NCI-H1092 (cell line): ENCODE results near the gene NRAP.

Experiments used
- DNase-seq: peaks from one replicate; lab custom pipeline; 2025; lab: John Stamatoyannopoulos, UW

The NRAP gene

DNA sequence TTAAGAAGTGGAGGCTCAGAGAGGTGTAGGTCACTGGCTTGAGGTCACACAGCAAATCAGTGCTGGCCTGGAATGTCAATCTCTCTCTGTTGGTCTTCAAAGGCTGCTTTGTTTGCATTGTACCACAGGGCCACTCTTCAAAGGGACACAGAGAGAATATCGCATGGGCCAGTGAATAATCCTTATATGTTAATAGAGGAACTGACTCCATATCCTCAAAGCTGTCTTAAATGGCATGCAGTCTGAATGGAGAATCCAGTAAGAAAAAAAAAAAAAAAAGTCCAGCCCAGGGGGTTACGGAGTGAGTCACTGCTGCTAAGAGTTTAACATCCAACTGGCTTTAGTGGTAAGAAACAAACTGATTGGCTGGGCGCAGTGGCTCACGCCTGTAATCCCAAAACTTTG is 54.1 kb downstream of the NRAP start:
- no peak for DNase-seq

DNA sequence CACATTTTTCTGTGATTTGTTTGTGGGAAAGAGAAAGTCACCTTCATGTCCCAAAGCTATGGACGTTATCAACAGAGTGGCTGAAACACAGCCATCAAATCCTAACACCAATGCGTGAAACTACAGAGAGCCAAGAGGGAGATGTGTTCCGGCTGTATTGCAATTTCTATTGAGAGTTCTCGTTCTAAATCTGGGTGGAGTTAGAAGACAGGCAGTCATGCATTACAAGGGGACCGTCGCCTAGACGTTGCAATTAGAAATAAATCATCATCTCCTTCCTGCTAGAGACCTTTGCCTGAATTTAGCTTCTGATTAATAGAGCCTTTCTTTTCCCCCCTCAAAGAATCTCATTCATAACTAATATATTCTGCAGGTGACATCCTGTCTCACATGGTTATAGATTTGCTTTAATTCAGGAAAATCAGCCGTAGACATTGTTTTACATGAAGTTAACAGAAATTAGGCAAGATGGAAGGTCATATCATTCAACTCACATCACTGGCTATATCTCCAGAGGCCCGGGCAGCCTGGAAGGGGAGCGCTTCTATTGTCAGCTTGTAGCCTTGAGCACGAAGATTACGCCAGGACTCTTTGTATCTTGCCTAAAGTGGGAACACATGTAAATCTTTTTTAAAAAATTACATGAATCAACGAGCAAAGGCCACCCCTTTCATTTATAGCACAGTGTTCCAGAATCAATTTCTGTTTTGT is 58.4 kb downstream of the NRAP start:
- DNase-seq, result no peak

DNA sequence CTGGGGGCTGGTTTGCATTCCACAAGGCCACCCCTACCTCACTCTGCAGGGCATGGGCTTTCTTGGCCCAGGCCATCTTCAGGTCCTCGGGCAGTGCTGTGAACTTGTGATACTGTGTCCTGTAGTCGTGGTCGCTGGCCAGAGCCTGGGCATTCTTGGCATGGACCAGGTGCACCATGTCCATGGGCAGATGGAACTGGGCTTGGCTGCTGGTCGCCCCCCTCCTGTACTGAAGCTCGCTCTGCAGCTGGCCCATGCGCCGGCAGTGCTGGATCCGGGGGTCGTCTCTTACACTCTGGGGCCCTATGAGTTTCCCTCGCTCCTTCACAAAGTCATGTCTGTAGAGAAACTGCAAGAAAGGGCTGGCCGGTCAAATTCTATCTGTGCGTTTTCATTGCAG is 59.3 kb downstream of the NRAP start:
- DNase-seq, result no peak

DNA sequence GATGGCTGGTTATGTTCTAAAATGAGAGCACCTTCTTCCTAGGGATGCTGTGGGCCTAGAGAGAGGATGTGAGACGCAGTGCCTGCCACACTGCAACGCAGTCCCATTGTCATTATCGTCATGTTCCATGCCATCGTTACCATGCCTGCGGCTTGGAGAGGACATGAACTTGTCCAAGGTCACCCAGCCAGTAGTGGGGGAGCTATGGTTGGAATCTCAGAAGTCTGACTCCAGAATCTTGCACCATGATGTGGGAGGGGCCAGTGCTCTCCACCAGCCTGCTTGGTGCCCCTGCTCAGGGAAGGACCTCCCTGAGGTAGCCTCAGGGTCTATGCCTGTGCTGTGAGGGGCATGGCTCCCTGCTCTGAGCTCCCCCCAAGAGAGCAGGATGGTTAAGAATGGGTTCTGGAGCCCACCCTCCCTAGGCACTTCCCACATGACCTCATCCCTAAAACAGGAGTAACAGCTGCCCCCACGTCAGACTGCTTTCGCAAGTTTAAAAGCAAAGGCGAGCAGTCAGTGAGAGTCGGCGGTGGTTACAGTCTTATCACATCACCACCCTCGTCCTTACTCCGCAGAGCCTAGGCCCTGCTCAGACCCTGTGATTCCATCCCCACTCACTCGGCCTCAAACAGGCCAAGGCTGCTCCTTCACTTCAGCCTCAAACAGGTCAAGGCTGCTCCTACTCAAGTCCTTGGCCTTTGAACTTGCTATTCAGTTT is 60.6 kb downstream of the NRAP start:
- no peak for DNase-seq

DNA sequence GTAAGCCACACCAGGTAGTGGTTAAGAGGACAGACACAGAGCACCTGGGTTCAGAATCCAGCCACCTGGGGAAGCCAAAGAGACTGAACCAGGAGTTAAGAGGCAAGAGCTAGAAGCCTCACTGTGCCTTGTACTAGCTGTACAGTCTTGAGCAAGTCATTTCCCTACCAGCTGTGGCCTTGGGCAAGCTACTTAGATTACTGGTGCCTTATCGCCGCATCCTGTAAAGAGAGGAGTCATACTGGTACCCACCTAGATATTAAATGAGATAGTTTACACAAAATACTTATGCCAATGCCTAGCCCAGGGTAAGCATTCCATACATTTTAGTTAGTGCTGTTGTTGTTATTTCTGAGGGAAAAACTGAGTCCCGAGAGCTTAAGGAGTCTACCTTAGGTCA is 63.3 kb downstream of the NRAP start:
- DNase-seq, result no peak

DNA sequence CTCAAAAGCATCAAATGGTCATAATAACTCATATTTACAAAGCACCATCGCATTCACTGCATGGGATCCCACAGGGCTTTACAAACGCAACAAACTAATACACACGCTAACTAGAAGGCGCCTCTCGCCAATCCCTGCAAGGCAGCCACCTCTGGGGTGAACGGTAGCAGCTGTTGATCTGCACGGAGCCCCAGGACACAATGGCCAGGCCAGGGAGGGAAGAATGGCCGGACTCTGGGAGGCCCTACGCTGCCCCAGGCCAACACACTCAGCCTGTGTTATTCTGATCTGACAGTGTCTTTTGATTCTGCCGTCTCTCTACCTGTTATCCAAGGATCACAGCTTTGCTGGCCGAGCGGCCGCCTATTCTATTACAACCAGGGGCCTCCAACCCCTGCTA is 69.2 kb downstream of the NRAP start:
- DNase-seq, result no peak

DNA sequence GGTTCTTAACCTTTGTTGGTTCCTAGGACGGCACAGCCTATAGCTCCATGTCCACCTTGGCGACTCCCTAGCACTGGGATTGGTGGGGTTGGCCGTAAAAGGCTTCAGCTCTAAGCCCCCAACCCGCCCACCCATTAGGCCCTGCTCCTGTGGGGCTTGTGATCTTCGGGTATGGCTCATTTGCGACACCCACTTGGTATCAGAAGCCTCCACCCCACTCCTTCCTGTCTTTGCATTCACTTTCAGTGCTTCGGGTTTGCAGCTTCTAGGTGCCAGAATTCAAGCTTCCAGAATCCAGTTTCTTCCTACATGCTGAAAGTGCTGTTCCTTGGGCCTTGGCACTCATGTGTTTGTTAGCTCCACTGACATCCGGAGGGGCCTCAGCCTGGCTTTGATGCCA is 71.5 kb downstream of the NRAP start:
- no peak for DNase-seq

DNA sequence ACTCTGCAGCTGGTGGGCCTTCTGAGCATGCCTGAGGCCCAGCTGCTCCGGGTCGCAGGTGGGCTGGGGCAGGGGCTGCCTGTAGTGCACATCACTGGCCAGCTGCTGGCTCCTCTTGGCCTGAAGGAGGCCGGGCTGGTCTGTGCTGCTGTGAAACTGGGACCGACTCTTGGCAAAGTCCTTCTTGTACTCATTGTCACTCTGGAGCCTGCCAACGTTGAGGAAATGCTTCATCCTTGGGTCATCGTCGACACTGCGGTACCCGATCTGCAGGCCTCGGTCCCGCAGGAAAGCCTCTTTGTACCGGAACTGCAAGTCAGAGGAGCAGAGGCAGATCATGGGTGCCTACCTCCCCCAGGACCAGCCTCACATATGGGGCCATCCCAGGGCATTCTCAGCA is 73.3 kb downstream of the NRAP start:
- DNase-seq, result no peak

DNA sequence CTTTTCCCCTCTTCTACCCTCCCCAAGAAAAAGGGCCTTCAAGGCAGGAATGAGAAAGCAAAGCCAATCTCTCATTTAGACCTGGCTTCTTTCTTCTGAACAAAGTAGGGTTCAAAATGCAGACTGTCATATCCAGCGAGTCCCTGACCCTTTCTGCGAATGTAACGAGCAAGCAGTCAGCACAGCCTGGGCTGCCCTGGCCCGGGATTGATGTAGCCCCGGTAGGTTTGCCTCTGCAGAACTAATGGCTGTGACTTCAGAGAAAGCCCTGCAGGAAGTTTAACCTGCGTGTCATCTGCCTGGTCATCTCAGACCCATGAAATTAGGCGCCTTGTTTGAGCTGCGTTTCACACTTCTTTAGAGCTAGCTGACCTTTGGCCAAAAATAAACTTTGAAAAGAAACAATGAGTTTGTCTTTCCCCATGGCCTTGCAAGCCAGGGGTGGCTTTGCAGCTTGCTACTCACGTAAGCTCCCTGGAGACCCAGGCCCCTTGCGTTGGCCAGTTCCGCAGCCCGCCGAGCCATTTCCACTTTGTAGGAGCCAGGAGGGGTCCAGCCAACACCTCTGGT is 74.6 kb downstream of the NRAP start:
- no peak for DNase-seq

DNA sequence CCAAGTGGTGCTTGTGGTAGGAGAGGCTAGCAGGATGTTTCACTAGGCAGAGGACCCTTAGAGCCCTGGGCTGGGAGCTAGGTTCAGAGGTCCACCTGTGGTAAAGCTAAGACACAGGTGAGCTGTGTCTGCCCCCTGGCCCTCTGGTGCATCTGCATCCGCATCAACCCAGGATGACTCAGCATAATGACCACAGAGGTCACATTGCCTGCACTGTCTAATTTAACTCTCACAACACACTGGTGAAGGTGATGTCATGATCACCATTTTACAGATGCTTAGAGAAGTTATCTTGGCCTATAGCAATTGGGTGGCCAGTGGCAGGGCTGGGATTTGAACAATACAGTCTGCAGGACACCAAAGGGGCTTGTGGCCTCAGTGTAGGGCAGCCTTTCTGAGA is 77.9 kb downstream of the NRAP start:
- no peak for DNase-seq

DNA sequence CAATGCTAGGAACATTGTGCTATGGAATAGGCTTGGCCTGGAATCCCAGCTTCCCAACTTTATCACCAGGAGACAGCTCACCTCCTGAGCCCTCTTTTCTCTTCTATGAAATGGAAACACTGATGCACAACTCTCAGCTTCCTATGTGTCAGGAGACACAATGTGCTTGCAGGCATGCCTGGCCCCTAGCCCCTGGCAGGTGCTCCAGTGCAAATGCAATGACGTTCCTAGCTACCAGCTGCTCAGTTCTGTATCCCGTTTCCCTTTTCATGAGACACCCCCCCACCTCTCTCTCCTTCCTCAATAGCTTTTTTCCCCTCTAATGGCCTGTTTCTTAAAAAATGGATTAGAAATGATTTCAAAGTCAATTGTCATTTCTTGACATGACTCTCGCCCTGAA is 80.3 kb downstream of the NRAP start:
- DNase-seq, result no peak

DNA sequence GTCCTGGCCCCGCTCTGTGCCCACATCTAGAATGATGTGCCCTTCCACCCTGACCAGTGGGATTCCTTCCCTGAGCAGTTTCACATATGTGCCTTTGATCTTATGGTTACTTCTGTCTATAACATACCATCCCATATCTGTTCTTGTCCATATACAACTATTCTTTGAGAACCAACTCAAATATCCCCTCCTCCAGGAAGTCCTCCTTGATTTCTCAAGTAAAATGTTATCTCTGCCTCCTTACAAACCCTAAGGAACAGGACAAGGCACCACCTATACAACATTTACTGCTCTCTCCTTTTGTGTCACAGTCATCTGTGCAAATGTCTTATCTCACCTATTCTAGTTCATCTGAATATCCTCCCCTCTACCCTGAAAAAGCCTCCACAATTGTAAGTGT is 82.7 kb downstream of the NRAP start:
- DNase-seq, result no peak

DNA sequence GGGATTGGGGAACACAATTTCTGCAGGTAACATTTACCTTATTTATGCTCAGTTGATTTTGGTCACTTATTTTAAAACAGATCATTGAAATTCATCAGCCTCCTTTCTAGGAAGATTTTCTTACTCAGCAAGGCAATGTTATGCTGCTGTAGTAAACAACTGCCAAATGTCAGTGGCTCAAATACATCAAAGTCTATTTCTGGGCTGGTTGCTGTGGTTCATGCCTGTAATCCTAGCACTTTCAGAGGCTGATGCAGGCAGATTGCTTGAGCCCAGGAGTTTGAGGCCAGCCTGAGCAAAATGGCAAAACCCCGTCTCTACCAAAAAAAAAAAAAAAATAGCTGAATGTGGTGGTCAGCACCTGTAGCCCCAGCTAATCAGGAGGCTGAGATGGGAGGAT is 85.1 kb downstream of the NRAP start:
- DNase-seq, result no peak

DNA sequence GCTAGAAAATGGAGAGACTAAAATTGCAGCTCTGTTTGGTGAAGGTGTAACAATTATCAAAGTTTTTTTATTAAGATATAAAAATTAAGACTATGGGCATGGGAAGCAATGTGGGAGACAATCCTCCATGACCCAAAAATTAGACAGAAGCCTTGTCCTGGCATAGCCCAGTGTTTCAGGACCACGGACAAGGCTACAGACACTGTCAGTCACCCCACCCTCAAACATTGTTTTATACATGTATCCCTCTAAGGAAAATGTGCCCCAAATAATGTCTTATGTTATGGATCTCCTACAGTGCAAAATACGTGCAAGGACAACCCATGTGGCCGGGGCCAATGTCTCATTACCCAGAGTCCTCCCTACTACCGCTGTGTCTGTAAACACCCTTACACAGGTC is 87.0 kb downstream of the NRAP start:
- DNase-seq, result no peak

DNA sequence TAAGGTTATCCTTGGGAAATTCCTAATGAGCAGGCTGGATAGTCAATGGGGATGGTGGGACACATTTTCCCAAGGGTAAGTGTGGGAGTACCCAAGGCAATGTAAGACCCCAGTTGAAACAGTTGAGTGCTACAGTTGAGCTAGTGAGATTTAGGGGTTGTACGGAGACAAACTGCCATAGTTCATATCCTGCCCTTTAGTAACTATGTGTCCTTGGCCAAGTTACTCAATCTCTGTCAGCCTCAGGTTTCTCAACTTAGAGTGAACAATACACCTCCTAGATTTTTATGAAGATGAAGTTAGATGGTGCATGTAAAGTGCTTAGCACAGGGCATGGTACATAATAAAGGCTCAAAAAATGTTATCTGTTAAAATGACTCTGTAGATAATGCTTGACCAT is 90.5 kb downstream of the NRAP start:
- no peak for DNase-seq

DNA sequence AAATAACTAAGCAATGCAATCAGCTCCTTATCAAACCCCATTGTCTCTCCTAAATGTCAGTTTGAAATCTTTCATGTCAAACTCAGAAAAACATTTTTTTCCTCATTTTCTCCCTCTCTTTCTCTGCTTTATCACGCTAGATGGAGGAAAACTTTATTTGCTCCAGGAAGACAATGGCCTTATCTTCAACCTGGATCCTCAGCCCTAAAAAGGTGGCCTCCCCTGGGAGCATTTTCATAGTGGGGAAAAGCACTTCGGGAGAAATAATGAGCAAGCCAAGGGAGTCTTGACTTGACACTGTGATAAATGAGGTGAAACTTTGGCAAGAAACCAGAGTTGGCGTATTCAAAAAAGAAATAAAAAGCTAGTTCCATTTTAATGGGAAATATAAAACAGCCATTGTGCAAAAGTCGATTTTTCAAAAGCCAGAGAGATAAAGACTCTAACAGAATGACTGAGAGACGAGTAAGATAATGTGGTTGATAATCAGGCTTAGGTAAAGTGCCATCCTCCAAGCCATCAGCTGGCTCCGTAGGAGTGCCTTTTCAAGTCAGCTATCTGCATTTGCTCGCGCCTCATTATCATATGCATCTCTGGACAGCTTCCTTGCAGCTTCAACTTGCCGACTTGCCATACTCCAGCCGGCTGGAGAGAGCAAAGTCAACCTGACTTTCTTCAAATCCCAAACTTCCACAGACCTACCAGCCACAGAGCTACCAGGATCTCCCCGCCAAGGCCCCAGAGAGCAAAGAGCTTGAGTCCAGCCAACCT is 91.1 kb downstream of the NRAP start:
- DNase-seq, result no peak

DNA sequence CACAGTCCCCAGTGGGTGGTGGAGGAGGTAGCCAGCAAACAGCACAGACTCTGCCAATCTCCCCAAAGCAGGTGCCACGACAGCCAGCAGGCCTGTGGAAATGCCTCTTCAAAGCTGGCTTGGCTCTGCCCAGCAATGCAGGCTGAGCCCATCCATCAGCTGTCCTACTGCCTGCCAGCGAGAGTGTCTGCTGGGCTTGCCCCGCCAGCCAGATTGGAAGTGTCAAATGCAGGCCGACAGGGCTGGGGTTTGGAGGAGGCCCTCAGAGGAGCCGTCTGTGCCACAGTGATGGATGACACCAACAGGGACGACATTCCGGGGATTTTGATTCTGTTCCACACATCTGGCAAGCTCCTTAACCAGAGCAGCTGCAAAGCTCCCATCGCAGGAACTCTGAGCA is 94.3 kb downstream of the NRAP start:
- DNase-seq, result no peak

DNA sequence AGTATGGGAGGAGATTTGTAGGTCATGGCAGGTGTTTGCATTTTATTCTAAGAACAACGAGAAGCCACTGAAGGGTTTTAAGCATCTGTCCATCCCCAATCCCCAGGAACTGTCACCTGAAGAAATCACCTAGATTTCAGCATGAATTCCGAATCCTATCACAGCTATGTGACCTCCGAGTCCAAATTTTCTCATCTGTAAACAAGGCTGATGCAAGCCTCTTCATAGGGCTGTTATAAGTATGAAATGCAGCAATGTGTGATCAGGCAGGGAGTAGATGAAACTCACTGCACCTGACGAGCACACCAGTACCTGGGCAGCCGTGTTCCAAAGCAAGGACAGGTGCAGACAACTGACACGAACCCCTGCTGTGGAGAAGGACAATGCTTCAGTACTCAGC is 97.0 kb downstream of the NRAP start:
- no peak for DNase-seq

DNA sequence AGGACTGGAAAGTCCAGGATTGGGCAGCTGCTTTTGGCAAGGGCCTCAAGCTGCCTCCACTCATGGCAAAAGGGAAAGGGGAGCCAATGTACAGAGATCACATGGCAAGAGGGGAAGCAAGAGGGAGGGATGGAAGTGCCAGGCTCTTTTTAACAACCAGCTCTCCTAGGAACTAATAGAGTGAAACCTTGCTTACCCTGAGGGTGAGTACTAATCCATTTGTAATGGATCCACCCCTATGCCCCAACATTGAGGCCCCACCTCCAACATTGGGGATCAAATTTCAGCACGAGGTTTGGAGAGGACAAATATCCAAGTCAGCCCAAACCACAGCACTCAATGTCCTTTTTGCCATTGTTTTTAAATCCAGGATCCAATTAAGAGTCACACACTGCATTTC is 98.5 kb downstream of the NRAP start:
- no peak for DNase-seq

DNA sequence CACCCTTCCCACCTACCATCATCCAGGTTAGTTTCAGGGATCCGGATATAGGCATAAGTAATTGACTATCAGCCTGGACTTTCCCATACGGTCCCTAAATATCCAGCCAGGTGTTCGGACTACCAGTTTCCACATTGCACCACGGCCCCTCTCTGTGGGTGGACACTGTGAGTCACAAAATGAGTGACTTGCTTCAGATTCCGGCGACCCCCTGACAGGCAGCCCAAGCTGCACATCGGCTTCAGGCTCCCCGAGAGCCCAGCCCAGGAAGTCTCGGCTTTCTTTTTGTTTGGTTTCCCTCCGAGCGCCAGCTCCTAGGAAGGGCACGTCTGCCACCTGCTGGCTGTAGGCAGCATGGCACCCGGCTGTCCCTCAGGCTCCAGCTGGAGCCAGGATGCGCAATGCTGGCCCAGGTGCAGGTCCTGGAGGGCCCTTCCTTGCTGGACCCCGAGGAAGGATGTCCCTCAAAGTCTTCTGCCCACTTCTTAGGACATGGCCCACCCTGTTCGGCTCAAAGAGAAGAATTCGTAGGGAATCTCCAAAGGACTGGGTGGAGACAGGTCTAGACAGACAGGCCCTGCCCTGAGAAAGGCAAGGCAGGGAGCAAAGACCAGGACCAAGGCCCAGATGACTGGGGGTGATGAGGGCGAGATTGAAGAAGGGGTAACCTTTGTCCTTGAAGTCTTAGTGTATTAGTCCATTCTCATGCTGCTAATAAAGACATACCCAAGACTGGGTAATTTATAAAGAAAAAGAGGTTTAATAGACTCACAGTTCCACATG is 100.3 kb downstream of the NRAP start:
- no peak for DNase-seq

DNA sequence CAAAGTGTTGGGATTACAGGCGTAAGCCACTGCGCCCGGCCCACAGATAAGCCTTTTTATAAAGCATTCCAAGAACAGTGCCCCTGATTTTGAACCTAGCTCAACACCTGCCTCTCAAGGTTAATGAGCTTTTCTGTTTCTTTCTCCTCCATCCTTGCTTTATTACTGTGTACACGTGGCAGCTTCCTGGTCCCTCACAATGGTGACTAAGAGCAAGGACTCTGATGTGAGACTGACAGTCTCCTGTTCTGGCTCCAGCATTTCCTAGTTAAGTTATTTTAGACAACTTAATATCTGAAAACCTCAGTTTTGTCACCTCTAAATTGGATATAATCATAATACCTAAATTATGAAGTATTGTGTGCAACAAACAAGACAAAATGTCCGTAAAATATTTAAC is 101.1 kb downstream of the NRAP start:
- no peak for DNase-seq

DNA sequence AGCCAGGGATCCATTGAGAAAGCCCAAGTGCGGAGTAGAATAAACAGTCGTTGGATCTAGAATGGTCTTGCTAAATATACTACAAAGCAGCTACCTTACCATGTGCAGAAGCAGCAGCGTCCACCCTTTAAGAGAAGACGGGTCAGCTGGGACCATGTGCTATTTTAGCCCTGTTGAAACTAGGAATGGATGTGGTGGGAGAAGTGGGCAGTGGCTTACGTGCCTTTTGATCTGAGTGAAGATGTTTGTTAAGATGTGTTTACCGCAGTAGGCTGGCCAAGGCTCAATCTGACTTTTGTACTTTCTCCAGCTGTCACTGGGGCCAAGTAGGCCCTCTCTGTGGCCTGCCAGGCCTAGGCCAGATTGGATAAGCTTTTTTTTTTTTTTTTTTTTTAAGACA is 101.8 kb downstream of the NRAP start:
- no peak for DNase-seq
